ENCODE data around the gene CCDC136.

The CCDC136 gene

DNA sequence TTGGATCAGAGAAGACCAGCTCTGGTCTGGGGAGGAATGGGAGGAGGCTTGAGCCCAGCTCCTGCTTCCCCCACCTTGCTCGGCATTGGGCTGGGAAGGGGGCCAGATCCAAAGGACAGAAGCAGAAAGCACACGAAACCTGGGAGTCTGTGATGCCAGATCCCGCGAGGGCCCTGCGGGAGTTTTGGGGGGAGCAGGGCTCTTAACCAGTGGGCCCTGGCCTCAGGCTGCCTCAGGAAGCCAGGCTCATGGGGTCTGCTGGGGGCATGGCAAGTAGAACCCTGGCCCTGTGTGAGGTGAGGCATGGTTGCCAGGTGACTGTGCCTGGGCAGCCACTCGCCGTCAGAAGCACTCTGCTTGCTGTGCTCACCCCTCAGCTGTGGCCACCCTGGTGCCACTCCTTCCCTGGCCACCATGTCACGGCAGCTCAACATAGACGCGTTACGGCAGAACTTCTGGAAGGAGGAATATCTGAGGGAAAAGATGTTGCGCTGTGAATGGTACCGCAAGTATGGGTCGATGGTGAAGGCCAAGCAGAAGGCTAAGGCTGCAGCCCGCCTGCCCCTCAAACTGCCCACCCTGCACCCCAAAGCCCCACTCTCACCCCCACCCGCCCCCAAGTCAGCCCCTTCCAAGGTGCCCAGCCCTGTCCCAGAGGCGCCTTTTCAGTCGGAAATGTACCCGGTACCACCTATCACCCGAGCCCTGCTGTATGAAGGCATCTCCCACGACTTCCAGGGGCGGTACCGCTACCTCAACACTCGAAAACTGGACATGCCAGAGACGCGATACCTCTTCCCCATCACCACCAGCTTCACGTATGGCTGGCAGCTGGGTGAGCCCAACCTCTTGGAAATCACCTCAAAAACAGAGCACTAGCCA is 74.5 kb downstream of the CCDC136 start:
- DNase-seq: no peak

GRCh38 chr7:128867241-128867640 is 75.5 kb downstream of the CCDC136 start:
- no peak for DNase-seq

DNA sequence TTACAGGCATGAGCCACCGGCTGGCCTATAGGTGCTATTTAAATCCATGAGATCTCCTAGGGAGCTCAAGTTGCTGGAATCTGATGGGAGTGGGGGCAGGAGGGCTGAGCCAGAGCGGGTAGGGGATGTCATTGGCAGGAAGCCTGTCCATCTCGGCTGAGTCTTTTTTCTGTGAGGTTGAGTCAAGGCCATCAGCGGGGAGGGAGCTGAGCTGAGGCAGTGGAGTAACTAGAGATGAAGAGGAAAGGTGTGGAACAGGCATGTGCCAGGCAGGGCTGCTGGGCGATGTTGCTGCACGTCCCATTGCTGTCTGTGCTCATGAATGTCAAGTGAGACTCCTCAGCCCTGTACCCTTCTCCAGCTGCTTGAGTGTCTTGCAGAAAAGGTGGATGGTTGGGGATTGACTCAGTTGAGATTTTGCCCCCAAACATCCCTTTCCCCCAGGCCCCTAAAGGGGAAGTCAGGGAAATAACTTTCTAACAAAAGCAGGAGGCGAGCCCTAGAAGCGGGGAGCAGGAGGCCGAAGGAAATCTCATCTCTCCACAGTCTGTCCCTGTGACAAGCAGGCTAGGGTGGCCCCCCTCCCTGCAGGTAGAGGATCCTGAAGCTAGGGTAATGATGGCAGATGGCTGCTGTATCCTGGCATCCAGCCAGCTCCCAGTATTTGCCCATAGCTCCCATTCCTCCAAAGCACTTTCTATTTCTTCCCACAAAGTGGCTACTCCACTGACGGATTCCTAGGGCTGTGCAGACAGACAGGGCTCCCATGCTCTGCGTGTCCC is 76.3 kb downstream of the CCDC136 start:
- DNase-seq: no peak

DNA sequence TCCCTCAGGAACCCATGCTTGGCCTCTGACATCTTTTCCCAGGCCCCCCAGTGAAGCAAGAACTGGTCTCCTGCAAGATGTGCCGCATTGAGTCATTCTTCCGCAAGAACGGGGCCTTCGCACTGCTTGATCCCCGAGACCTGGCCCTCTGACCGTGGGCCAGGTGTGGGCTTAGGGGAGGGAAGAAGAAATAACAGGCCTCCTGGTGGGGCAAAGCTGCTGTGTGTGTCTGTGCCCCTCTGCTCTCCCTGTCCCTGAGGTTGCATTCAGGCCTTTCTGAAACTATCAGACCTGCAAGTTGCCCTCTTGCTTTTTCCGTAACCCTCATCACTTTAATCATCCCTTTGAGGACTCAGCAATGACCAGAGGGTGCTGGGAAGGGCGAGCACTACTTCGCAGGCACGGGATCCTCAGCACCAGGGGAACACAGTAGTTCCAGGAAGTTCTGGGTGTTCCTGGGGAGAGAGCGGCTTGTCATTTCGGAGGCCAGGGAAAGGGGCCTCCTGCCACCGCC is 76.9 kb downstream of the CCDC136 start:
- DNase-seq: peak in 1 of 2 donors; percentile 25

GRCh38 chr7:128869138-128869943 is 77.6 kb downstream of the CCDC136 start:
- peak; percentile 24 to 59 for DNase-seq

DNA sequence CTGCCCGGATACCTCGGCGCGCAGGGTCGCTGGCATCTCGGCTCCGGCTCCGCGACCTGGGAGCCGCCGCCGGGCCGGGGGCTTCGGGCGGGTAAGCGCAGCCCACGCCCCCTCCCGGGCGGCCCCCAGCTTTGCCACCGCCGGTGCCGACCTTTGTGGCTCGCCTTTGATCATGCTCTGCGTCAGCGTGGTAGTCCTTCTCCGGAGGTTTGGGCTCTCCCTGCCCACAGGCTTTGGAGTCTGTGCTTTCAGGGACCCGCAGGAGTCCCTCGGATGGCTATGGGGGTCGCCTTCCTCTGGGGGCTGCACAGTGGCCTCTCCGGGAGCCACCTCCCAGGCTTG is 78.1 kb downstream of the CCDC136 start:
- DNase-seq: no peak

- DNase-seq: no peak
Observed at GRCh38 chr7:128871050-128871449, 79.3 kb downstream of the CCDC136 start.

Data from inflammatory macrophage (primary cell).